WERI-Rb-1 (cell line): ENCODE data around the gene CDC42SE2.
"Not testable (repeated sequence)": the region's sequence is repeated elsewhere in the genome, so short reads cannot be mapped to it uniquely, and the experiment has no call there.

Source experiments
- DNase-seq: peaks from one replicate; pipeline ENCODE4 v3.0.0-alpha.2; 2020
- H3K27ac ChIP-seq: fragments of 250-450 bp; sonication (Bioruptor Pico); 2 replicates; pipeline ENCODE4 v1.5.1; 2020; ENCODE audit warnings: mild to moderate bottlenecking, moderate library complexity
- H3K27me3 ChIP-seq: fragments of 250-450 bp; sonication (Bioruptor Pico); 2 replicates; pipeline ENCODE4 v1.5.1; 2021; ENCODE audit warnings: mild to moderate bottlenecking, low read depth, moderate library complexity; ENCODE audit not compliant: insufficient read depth, severe bottlenecking
- H3K36me3 ChIP-seq: fragments of 250-450 bp; sonication (Bioruptor Pico); 2 replicates; pipeline ENCODE4 v1.5.1; 2020; ENCODE audit warnings: mild to moderate bottlenecking, moderate library complexity
- H3K4me3 ChIP-seq: 2 replicates; pipeline ENCODE4 v1.5.1; 2011; ENCODE audit warnings: low read depth, mild to moderate bottlenecking, control low read depth, low read length
- H3K9me3 ChIP-seq: fragments of 250-450 bp; sonication (Bioruptor Pico); 2 replicates; pipeline ENCODE4 v1.5.1; 2021; ENCODE audit warnings: mild to moderate bottlenecking, moderate library complexity; ENCODE audit not compliant: severe bottlenecking
- CTCF ChIP-seq: IDR thresholded peaks from 2 replicates; pipeline ENCODE4 v1.5.1; 2011; ENCODE audit warnings: low read depth, mild to moderate bottlenecking, control low read depth, inconsistent platforms, low read length

CDC42SE2 gene

GRCh38 chr5:131277447-131277846 is 13.6 kb downstream of the CDC42SE2 start:
- no peak overlapping the region for H3K27ac ChIP-seq
- H3K27me3 ChIP-seq, result no peaks in the 10 kb centered on the region
- TF ChIP-seq CTCF, result no peak
- no peak overlapping the region for H3K4me3 ChIP-seq
- no peak for DNase-seq
- no peaks in the 10 kb centered on the region for H3K9me3 ChIP-seq
- no peaks in the 10 kb centered on the region for H3K36me3 ChIP-seq

- H3K27me3 ChIP-seq, result no peaks in the 10 kb centered on the region
- TF ChIP-seq CTCF, result no peak
- H3K9me3 ChIP-seq, result no peaks in the 10 kb centered on the region
- no peak overlapping the region for H3K27ac ChIP-seq
- H3K36me3 ChIP-seq, result no peaks in the 10 kb centered on the region
- no peak for DNase-seq
- H3K4me3 ChIP-seq, result no peak overlapping the region
Measured at GRCh38 chr5:131277875-131278740, 14.3 kb downstream of the CDC42SE2 start.

- H3K36me3 ChIP-seq, DNase-seq, H3K4me3 ChIP-seq, H3K27me3 ChIP-seq, H3K9me3 ChIP-seq, H3K27ac ChIP-seq: not testable (repeated sequence)
Measured at GRCh38 chr5:131278741-131279124, 14.9 kb downstream of the CDC42SE2 start.

GRCh38 chr5:131279204-131279603 is 15.4 kb downstream of the CDC42SE2 start:
- no peaks in the 10 kb centered on the region for H3K36me3 ChIP-seq
- no peak overlapping the region for H3K27ac ChIP-seq
- TF ChIP-seq CTCF, result no peak
- H3K4me3 ChIP-seq, result no peak overlapping the region
- no peaks in the 10 kb centered on the region for H3K27me3 ChIP-seq
- H3K9me3 ChIP-seq, result no peaks in the 10 kb centered on the region
- no peak for DNase-seq

- H3K36me3 ChIP-seq, result no peaks in the 10 kb centered on the region
- no peak for DNase-seq
- no peak overlapping the region for H3K27ac ChIP-seq
- H3K9me3 ChIP-seq, result no peaks in the 10 kb centered on the region
- no peak overlapping the region for H3K4me3 ChIP-seq
- no peaks in the 10 kb centered on the region for H3K27me3 ChIP-seq
- TF ChIP-seq CTCF, result no peak
Measured at GRCh38 chr5:131280417-131280816, 16.6 kb downstream of the CDC42SE2 start.

GRCh38 chr5:131281133-131281867 is 17.4 kb downstream of the CDC42SE2 start:
- DNase-seq, result no peak
- no peak overlapping the region for H3K27ac ChIP-seq

More at GRCh38 chr5:131281133-131281867, 17.4 kb downstream of the CDC42SE2 start:
- TF ChIP-seq CTCF, result no peak
- no peaks in the 10 kb centered on the region for H3K27me3 ChIP-seq
- no peaks in the 10 kb centered on the region for H3K36me3 ChIP-seq
- H3K9me3 ChIP-seq, result no peaks in the 10 kb centered on the region
- H3K4me3 ChIP-seq, result no peak overlapping the region
